Omental fat pad (tissue), 4 donors: ENCODE measurements around the gene RPRD1B. TPM values are rescaled to one million over a fixed set of nuclear protein-coding genes. Genes with fewer than 3 reads are reported as not detected.

ENCODE experiments used
- ATAC-seq: fragments of 150-250 bp; one replicate; pipeline ENCODE4 v1.9.1; 2016; ENCODE audit warnings: mild to moderate bottlenecking, moderate library complexity; ENCODE audit not compliant: low FRiP score
- DNase-seq: peaks from one replicate; pipeline ENCODE4 v3.0.0-alpha.2; 2019; ENCODE audit warnings: low spot score
- total RNA-seq, 4 donors: library from RNA; depleted of rRNA; stranded (reverse); fragments of >200 nt; gene quantifications; one replicate each; pipeline ENCODE4 v1.1.0, GENCODE V29; 2016
- TF ChIP-seq, protein P1 (sequence below), 3 donors: fragments of 450-650 bp; IDR thresholded peaks; one replicate each; pipeline ENCODE4 v1.5.1; 2016 to 2017; ENCODE audit warnings: antibody characterized with exemption in 3 of 3, mild to moderate bottlenecking in 3 of 3, moderate library complexity in 2 of 3

Gene RPRD1B
- total RNA-seq, 4 donors from 2014 or later: 24.1 to 33.5 (median 28.2) TPM

DNA sequence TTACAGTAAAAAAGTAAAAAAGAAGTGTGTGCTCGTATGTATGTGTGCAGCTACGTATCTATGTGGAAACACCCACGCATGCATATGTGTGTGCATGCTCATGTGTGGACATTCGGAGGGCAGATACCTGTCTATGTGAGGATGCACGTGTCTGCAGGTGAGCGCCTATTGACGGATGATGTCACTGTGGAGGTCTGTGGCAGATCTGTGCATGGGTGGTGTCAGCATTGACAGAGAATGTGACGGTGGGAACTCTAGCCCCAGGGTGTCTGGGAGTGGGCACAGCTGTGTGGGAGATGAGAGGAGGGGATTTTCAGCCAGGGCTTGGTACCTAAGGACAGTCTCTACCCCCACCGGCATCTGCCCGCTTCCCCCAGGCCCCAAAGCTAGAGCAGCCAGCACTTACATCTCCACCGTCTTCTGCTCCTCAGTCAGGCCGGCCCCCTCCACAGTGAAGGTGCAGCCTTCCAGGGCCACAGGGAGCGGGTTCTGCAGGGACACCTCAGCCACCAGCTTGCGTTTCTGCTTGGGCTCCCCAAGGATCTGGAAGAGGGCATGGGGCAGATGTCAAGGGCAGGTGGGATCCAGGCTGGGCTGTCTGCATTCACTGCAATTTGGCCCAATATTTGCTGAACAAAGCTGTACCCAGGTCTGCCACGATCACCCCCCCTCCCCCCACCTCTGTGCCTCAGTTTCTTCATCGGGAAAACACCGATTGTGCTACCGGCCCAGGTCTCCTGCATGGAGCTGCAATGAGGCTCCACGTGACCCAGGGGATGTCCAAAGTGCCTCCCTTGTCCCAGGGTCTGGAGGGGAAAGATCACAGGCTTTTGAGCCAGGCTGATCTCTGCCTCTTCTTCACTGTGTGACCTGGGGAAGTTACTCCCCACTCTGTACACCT, 97.4 kb downstream of the RPRD1B start:
- TF ChIP-seq, protein P1, sequence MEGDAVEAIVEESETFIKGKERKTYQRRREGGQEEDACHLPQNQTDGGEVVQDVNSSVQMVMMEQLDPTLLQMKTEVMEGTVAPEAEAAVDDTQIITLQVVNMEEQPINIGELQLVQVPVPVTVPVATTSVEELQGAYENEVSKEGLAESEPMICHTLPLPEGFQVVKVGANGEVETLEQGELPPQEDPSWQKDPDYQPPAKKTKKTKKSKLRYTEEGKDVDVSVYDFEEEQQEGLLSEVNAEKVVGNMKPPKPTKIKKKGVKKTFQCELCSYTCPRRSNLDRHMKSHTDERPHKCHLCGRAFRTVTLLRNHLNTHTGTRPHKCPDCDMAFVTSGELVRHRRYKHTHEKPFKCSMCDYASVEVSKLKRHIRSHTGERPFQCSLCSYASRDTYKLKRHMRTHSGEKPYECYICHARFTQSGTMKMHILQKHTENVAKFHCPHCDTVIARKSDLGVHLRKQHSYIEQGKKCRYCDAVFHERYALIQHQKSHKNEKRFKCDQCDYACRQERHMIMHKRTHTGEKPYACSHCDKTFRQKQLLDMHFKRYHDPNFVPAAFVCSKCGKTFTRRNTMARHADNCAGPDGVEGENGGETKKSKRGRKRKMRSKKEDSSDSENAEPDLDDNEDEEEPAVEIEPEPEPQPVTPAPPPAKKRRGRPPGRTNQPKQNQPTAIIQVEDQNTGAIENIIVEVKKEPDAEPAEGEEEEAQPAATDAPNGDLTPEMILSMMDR (IDR thresholded peaks at IDR 0.05): no peak
- no peak for DNase-seq
- ATAC-seq: no peak

DNA sequence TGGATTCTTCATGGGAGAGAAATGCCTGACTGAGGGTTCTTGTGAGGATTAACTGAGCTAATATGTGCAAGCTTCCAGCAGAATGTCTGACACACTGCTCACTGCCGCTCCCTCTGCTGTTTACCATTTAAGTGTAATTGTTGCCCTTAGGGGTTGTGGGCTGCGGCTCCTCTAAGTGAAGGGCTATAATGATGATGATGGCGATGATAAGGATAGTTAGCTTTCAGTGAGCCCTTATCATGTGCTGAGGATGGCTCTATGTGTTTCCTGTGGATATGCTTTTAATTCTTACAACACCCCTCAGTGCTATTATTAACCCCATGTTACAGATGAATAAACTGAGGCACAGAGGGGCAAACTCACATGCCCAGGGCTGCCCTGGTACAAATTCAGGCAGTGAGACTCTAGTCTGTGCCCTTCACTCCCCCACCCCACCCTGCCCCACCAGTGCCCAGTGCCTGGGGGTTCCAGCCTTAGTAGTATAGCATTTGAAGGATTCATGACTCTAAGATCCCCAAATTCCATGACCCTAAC, 98.1 kb downstream of the RPRD1B start:
- ATAC-seq (no peak), DNase-seq (no peak)
- TF ChIP-seq, protein P1 (IDR thresholded peaks at IDR 0.05): no peak

DNA sequence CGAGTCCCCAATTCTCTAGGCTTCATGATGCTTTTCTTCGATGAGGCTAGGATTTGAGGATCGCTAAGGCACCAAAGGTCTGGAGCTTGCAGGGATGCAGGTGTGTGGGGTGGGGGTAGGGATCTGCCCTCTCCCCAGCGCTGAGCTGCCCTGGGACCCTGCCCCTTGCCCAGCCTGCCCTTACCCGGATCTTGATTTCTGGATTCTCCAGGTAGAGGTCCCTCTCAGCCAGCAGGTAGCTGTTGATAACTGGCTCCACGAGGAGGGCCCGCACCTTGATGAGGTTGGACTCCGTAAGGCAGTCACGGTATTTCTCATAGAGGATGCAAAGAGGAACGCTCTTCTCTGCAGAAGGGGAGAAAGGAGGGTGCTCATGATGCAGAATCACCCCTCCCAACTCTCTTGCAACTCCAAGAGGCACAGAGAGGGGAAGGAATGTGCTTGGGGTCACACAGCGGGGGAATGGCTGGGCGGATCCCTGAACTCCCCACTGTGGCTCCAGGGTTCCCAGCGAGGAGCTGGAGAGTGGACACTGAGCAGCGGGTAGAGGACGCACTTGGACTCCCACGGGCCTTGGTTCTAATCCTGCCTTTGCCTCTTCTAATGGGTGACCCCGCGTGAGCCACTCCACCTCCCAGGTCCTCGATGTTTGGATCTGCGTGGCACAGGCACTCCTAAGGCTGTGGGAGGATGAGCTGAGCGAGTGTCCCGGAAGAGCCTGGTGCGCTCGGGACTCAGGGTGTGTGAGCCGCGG, 98.8 kb downstream of the RPRD1B start:
- DNase-seq (no peak), ATAC-seq (no peak)
- TF ChIP-seq, protein P1 (IDR thresholded peaks at IDR 0.05): no peak

DNA sequence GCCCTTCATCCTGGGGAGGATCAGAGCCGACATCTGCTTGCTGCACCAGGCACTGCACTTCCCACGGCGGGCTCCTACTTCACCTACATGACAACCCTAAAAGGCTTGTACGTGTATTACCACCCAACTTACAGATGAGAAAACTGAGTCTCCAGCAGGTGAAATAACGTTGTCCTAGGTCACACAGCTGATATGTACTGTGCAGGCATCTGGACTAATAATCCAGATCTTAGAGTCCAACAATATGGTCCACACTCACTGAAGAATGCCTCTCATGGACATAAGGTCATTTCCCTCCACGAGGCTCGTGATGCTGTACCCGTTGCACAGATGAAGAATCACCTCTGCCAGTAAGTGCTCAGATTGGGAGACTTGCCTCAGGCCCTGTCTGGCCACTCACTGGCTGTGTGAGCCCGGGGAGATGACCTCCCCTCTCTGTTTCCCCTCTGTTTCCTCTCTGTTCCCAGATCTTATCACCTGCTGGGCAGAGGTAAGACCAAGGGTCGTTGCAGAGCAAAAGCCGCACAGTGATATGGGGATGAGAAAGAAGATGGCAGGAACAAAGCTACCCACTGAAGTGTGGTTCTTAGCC, 99.5 kb downstream of the RPRD1B start:
- no peak for ATAC-seq
- TF ChIP-seq, protein P1 (IDR thresholded peaks at IDR 0.05): no peak

DNA sequence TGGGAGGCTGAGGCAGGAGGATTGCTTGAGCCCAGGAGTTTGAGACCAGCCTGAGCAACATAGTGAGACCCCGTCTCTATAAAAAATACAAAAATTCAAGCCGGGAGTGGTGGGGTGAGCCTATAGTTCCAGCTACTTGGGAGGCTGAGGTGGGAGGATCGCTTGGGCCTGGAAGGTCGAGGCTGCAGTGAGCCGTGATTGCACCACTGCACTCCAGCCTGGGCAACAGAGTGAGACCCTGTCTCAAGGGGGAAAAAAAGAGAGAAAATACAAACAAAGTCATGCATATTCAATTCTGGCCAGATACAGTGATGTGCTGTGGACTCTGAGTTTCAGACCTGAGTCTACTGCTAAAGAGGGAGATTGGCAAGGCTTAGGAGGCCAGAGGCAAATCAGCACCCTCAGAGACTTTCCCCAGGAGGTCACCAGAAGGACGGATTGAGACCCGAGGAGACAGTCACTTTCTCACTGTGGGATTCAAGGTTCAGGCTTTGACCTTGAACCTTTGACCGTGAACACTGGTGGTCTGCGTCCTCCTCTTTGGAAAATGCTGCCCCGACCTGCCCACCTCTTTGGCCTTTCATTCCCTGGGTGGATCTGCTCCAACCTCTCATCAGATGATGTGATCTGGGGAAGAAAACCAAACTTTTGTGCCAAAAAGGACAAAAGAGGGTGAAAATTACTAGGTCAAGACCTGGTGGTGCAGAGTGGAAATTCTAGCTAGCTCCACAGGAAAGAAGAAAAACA, 100.3 kb downstream of the RPRD1B start:
- DNase-seq (no peak), ATAC-seq (no peak)
- TF ChIP-seq, protein P1 (IDR thresholded peaks at IDR 0.05): no peak

More for the DNA sequence above, 99.5 kb downstream of the RPRD1B start:
- DNase-seq: no peak
